OCI-LY7 (cell line): ENCODE results near the gene CREB3L1. TPM values are rescaled to one million over a fixed set of nuclear protein-coding genes. Genes with fewer than 3 reads are reported as not detected.

Experiments used
- BruUV-seq: library from RNA; stranded (reverse); fragments of 400-500 nt; replicated peaks from 2 replicates; lab custom pipeline; 2021; lab: Mats Ljungman, UMichigan
- CTCF ChIA-PET: fragments of 300-600 bp; sonication (Branson Sonifier 250); formaldehyde crosslinking; loops from one replicate; lab custom pipeline; 2022; ENCODE audit warnings: antibody characterized with exemption; ENCODE audit not compliant: unreplicated experiment; lab: Charles Lee
- POLR2A ChIA-PET: fragments of 300-600 bp; sonication (Branson Sonifier 250); formaldehyde crosslinking; loops from one replicate; lab custom pipeline; 2022; ENCODE audit warnings: antibody characterized with exemption; lab: Charles Lee
- DNase-seq: peaks from one replicate; pipeline ENCODE4 v3.0.0-alpha.2; 2015; ENCODE audit warnings: low spot score
- H2AFZ ChIP-seq: fragments of 200-600 bp; sonication (generic), shearing (Covaris generic); 2 replicates; pipeline ENCODE4 v1.6.1; 2014; ENCODE audit warnings: mild to moderate bottlenecking, antibody characterized with exemption, low read length, moderate library complexity
- H3K27ac ChIP-seq: fragments of 200-600 bp; sonication (generic); 2 replicates; pipeline ENCODE4 v1.5.1; 2014; ENCODE audit warnings: mixed run types, low read depth, mild to moderate bottlenecking, moderate library complexity, low read length, inconsistent platforms; ENCODE audit not compliant: poor library complexity, severe bottlenecking
- H3K36me3 ChIP-seq: fragments of 200-600 bp; sonication (generic); 2 replicates; pipeline ENCODE4 v1.6.1; 2014; ENCODE audit warnings: mild to moderate bottlenecking, antibody characterized with exemption, low read length, moderate library complexity, mixed read lengths; ENCODE audit not compliant: insufficient read depth
- H3K4me1 ChIP-seq: fragments of 200-600 bp; sonication (generic); 2 replicates; pipeline ENCODE4 v1.5.1; 2014; ENCODE audit warnings: mild to moderate bottlenecking, low read length; ENCODE audit not compliant: insufficient read depth, poor library complexity, severe bottlenecking
- H3K4me2 ChIP-seq: fragments of 200-600 bp; sonication (generic); 2 replicates; pipeline ENCODE4 v1.6.1; 2014; ENCODE audit warnings: mild to moderate bottlenecking, low read length
- H3K4me3 ChIP-seq: fragments of 200-600 bp; sonication (generic); 2 replicates; pipeline ENCODE4 v1.5.1; 2014; ENCODE audit warnings: mild to moderate bottlenecking, low read depth, low read length; ENCODE audit not compliant: poor library complexity, severe bottlenecking
- H3K79me2 ChIP-seq: fragments of 200-600 bp; sonication (generic); 2 replicates; pipeline ENCODE4 v1.6.1; 2016; ENCODE audit warnings: low read depth, mild to moderate bottlenecking, low read length, moderate library complexity, mixed read lengths; ENCODE audit not compliant: insufficient read depth
- H3K9me2 ChIP-seq: fragments of 200-600 bp; sonication (generic); 2 replicates; pipeline ENCODE4 v1.6.1; 2016; ENCODE audit warnings: mild to moderate bottlenecking, low read length, mixed read lengths; ENCODE audit not compliant: insufficient read depth
- H3K9me3 ChIP-seq: fragments of 200-600 bp; sonication (generic); 2 replicates; pipeline ENCODE4 v1.6.1; 2014; ENCODE audit warnings: mild to moderate bottlenecking, mixed run types, low read length, mixed read lengths
- H4K20me1 ChIP-seq: fragments of 200-600 bp; sonication (generic); 2 replicates; pipeline ENCODE4 v1.6.1; 2014; ENCODE audit warnings: mild to moderate bottlenecking, antibody characterized with exemption, low read length, moderate library complexity, mixed read lengths; ENCODE audit not compliant: insufficient read depth
- EZH2phosphoT487 ChIP-seq: fragments of 200-600 bp; sonication (generic); IDR thresholded peaks from 2 replicates; pipeline ENCODE4 v1.6.1; 2018; ENCODE audit warnings: low read depth, borderline replicate concordance, mild to moderate bottlenecking, mixed run types, antibody characterized with exemption, low read length, moderate library complexity, mixed read lengths
- intact Hi-C: fragments of 100-400 bp; cut with micrococcal nuclease; formaldehyde crosslinking; loops from one replicate; pipeline ENCODE4 v1.10.0; 2022; ENCODE audit not compliant: unreplicated experiment
- total RNA-seq, 2 experiments: library from RNA; depleted of rRNA in 1 of 2; stranded (reverse); fragments of >200 nt in 1 of 2; shearing (Covaris generic) in 1 of 2; gene quantifications; 2 replicates each; pipeline ENCODE4 v1.2.3, GENCODE V29; 2014 to 2022
- TF ChIP-seq, protein P1 (sequence below): fragments of 200-600 bp; sonication (generic); conservative IDR thresholded peaks from 2 replicates; pipeline ENCODE4 v1.5.1; 2014; ENCODE audit warnings: mild to moderate bottlenecking, antibody characterized with exemption, low read length, moderate library complexity, mixed read lengths

CREB3L1 gene
- total RNA-seq, 2 experiments from 2014 or later, result 0.17 TPM; not detected in 1

DNA sequence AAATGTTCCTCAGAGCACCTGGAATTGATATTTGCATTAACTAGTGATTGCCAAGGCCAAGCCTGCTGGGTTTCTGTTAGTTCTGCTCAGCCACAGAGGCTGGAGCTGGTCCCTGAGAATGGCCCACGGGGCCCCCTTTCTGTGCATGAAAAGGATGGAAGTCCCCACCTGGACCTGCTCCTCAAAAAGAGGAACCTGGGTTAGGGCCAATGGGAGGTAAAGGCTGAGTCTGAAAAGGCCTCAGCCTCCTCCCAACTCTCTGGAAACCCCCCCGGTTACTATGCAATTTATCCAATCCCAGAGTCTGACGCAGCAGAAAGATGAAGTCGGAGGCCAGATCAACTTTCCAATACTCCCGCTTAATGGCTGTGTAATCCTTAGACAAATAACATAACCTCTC, 6.8 kb upstream of the CREB3L1 start:
- Histone ChIP-seq H3K4me3 (no peak overlapping the region), H3K9me2 (no peaks in the 10 kb centered on the region), H3K27ac (no peak overlapping the region), H4K20me1 (no peaks in the 10 kb centered on the region), H3K9me3 (no peaks in the 10 kb centered on the region), H2AFZ (no peak overlapping the region), H3K4me1 (no peaks in the 10 kb centered on the region), H3K36me3 (no peaks in the 10 kb centered on the region), H3K4me2 (no peak overlapping the region), H3K79me2 (no peaks in the 10 kb centered on the region)
- BruUV-seq, result no TSS peak
- TF ChIP-seq, protein P1, sequence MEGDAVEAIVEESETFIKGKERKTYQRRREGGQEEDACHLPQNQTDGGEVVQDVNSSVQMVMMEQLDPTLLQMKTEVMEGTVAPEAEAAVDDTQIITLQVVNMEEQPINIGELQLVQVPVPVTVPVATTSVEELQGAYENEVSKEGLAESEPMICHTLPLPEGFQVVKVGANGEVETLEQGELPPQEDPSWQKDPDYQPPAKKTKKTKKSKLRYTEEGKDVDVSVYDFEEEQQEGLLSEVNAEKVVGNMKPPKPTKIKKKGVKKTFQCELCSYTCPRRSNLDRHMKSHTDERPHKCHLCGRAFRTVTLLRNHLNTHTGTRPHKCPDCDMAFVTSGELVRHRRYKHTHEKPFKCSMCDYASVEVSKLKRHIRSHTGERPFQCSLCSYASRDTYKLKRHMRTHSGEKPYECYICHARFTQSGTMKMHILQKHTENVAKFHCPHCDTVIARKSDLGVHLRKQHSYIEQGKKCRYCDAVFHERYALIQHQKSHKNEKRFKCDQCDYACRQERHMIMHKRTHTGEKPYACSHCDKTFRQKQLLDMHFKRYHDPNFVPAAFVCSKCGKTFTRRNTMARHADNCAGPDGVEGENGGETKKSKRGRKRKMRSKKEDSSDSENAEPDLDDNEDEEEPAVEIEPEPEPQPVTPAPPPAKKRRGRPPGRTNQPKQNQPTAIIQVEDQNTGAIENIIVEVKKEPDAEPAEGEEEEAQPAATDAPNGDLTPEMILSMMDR, result no peak
- no peak for TF ChIP-seq EZH2phosphoT487
- intact Hi-C loops, result no loop called here
- POLR2A ChIA-PET, result no interaction called here
- DNase-seq, result no peak
- CTCF ChIA-PET, result no interaction called here

DNA sequence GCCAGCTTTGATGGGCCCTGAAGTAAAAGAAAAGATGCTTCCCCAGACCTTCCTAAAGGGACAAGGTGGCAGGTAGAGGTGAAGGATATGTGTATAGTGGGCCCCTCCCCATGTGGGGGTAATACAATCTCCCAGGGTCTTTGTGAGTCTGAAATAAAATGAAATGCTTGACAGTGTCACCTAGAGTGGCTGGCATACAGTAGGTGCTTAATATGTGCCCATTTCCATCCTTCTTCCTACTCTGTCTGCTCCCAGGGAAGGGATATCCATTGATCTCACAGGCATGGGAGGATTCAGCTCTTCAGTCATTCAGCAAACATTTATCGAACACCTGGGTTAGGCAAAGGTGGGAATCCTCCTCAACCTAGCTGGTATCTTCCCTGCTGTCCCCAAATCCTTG, 6.1 kb upstream of the CREB3L1 start:
- BruUV-seq, result no TSS peak
- no peaks in the 10 kb centered on the region for H3K9me2 ChIP-seq
- TF ChIP-seq, protein P1, result no peak
- no peak for TF ChIP-seq EZH2phosphoT487

DNA sequence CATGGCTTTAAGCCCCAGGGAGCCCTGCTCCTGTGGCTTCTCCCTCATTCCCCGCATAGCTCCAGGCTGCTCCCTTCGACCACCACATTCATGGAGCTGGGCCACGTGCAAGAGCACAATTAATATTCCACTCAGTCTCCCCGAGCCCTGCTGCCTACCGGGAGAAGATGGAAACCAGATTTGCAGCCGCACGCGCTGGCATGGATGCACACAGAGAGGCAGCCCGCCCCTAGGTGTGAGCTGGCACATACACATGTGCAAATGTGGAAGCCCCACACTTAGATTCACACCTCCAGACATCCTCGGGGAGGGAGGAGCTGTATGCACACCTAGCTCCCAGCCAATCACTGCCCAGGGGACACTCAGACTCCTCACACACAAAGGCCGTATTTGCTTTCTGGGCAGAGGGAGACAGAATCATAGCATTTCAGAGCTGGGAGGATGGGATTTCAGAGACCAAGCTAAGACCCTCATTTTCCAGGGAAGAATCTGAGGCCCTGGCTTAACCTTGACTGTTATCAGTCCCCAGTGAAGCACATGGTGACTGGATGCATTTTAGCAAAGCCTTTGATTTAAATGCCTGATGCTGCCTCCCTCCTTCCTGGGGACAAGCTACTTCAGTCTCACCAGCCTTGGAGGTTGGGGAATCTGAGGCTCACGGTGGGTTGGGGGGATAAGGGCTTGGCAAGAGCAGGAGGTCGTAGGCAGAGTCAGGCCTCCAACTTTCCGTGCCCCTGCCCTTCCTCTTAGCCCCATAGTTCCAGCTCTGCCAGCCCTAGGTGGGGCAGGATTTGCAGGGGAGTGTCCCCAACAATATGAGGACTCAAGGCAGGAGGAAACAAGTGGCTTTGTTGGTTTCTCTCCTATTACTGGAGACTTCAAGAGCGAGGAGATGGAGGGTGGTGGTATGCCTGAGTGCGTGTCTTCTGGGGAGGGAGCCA, 5.3 kb upstream of the CREB3L1 start:
- BruUV-seq, result no TSS peak
- POLR2A ChIA-PET, result interaction anchor here (0.6 to 1.6 kb wide), 2 partner anchors 9 to 1021 kb away, joined by 3 to 4 read pairs; no protein-coding TSS in a partner anchor

More for the DNA sequence above, 6.1 kb upstream of the CREB3L1 start:
- H3K9me3 ChIP-seq, result no peaks in the 10 kb centered on the region
- H3K27ac ChIP-seq, result no peak overlapping the region
- H3K36me3 ChIP-seq, result no peaks in the 10 kb centered on the region
- intact Hi-C loops, result no loop called here
- no peaks in the 10 kb centered on the region for H3K79me2 ChIP-seq
- no peak overlapping the region for H2AFZ ChIP-seq
- no peak overlapping the region for H3K4me3 ChIP-seq
- no peaks in the 10 kb centered on the region for H3K4me1 ChIP-seq
- CTCF ChIA-PET, result no interaction called here
- POLR2A ChIA-PET, result interaction anchor here (0.6 to 1.6 kb wide), 2 partner anchors 9 to 1020 kb away, joined by 3 to 4 read pairs; no protein-coding TSS in a partner anchor
- DNase-seq, result no peak
- H4K20me1 ChIP-seq, result no peaks in the 10 kb centered on the region
- H3K4me2 ChIP-seq, result no peak overlapping the region

More for the DNA sequence above, 5.3 kb upstream of the CREB3L1 start:
- Histone ChIP-seq H3K27ac (no peak overlapping the region), H2AFZ (no peak overlapping the region), H3K79me2 (no peaks in the 10 kb centered on the region), H3K9me3 (no peaks in the 10 kb centered on the region), H3K4me2 (no peak overlapping the region), H3K4me1 (no peaks in the 10 kb centered on the region), H3K36me3 (no peaks in the 10 kb centered on the region), H3K9me2 (no peaks in the 10 kb centered on the region), H3K4me3 (no peak overlapping the region), H4K20me1 (no peaks in the 10 kb centered on the region)
- no peak for TF ChIP-seq EZH2phosphoT487
- TF ChIP-seq, protein P1, result no peak
- CTCF ChIA-PET, result interaction anchor here (1.0 kb wide), 1 partner anchor 36 kb away, joined by 3 read pairs; no protein-coding TSS in a partner anchor
- intact Hi-C loops, result no loop called here
- DNase-seq, result no peak
